Activated naive CD8-positive, alpha-beta T cell treated with anti-CD3 and anti-CD28 coated beads, Interleukin-2, amount 50 U/mL, for 24 hours (primary cell): Measurements from ENCODE around the gene THBS2.

Source experiments
- ATAC-seq: fragments of 150-1000 bp; cut with Tn5 transposase; one replicate; pipeline ENCODE4 v1.10.0; 2021
- DNase-seq: peaks from one replicate; pipeline ENCODE4 v3.0.0; 2021
- H3K27ac Mint-ChIP-seq: one replicate; pipeline ENCODE4 v1.8.0; 2021; ENCODE audit warnings: mild to moderate bottlenecking, mixed read lengths
- H3K27me3 Mint-ChIP-seq: one replicate; pipeline ENCODE4 v1.8.0; 2021; ENCODE audit warnings: mixed read lengths
- H3K36me3 Mint-ChIP-seq: one replicate; pipeline ENCODE4 v1.8.0; 2021; ENCODE audit warnings: low read depth, mixed read lengths
- H3K4me1 Mint-ChIP-seq: one replicate; pipeline ENCODE4 v1.8.0; 2021; ENCODE audit warnings: mixed read lengths
- H3K4me3 Mint-ChIP-seq: one replicate; pipeline ENCODE4 v1.8.0; 2021; ENCODE audit warnings: mild to moderate bottlenecking, moderate library complexity, mixed read lengths
- H3K9me3 Mint-ChIP-seq: one replicate; pipeline ENCODE4 v1.8.0; 2021; ENCODE audit warnings: mixed read lengths

THBS2 gene

DNA sequence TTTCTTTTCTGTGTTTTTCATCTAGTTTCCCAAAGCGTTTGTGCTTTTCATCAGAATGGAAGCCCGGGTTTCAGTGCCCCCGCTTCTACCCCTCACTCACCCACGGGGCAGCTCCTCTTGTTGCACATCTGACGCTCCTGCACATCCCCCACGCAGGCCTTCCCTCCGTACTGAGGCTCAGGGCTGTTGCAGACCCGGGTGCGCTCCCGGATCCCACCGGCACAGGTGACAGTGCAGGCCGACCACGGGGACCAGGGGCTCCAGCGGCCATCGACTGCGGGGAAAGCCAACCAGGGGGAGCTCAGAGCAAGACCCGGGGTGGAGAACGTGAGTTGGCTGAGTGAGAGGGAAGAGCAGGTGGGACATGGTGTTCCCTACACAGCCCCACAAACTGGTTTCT lies 19.0 kb downstream of the THBS2 start:
- no peaks in the 10 kb centered on the region for H3K4me1 Mint-ChIP-seq
- ATAC-seq (no peak), DNase-seq (no peak)
- H3K4me3 Mint-ChIP-seq: no peak overlapping the region
- no peak overlapping the region for H3K27ac Mint-ChIP-seq
- peaks cover 14% of the 10 kb centered on the region for H3K9me3 Mint-ChIP-seq
- H3K27me3 Mint-ChIP-seq: peaks cover 3% of the 10 kb centered on the region
- peaks cover 2% of the 10 kb centered on the region for H3K36me3 Mint-ChIP-seq

DNA sequence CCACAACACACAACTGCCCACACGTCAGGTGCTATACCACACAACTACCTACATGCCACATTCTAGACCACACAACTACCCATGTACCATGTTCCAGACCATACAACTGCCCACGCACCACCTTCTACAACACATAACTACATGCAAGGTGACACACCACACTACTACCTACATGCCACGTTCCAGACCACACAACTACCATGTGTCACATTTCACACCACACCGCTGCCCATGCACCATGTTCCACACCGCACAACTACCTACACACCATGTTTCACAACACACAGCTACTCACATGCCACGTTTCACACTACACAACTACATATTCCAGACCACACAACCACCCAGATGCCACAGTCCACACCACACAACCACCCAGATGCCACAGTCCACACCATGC lies 19.8 kb downstream of the THBS2 start:
- Mint-ChIP-seq H3K36me3 (peaks cover 2% of the 10 kb centered on the region), H3K27ac (no peak overlapping the region), H3K9me3 (peaks cover 14% of the 10 kb centered on the region), H3K4me1 (no peaks in the 10 kb centered on the region), H3K4me3 (no peak overlapping the region), H3K27me3 (peaks cover 3% of the 10 kb centered on the region)
- DNase-seq (no peak), ATAC-seq (no peak)

DNA sequence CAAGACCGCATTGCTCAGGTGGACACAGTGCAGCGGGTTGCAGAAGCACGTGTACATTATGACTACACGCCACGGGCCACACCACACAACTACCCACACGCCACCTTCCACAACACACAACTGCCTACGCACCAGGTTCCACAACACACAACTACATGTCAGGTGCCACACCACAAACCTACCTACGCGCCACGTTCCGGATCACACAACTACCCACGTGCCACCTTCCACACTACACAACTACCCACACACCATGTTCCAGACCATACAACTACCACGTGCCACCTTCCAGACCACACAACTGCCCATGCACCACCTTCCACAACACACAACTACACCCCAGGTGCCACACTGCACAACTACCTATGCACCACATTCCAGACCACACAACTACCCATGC lies 20.5 kb downstream of the THBS2 start:
- DNase-seq (no peak), ATAC-seq (no peak)
- Mint-ChIP-seq H3K4me3 (no peak overlapping the region), H3K9me3 (peaks cover 14% of the 10 kb centered on the region), H3K27ac (no peak overlapping the region), H3K4me1 (no peaks in the 10 kb centered on the region), H3K27me3 (peaks cover 3% of the 10 kb centered on the region), H3K36me3 (peaks cover 2% of the 10 kb centered on the region)

DNA sequence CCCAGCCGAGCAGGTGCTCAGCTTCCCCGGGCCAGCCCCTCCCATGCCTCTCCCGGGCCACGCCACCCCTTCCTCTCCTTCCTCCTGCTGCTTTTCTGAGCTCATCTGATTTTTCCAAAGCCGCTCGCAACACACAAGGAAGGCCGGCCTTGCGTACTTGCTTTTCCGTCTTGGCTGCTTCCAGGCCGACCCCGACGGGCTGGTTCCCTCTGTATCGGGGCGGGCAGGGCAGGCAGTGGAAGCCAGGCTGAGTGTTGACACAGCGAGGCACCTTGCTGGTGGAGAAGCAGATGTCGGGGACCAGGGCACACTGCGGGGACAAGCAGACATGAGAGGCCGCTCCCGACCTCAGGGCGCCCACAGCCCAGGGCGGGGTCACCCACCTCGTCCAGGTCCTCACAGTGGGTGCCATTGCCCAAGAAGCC lies 21.1 kb downstream of the THBS2 start:
- ATAC-seq (no peak), DNase-seq (no peak)
- Mint-ChIP-seq H3K4me1 (no peaks in the 10 kb centered on the region), H3K36me3 (peaks cover 2% of the 10 kb centered on the region), H3K27ac (no peak overlapping the region), H3K27me3 (peaks cover 3% of the 10 kb centered on the region), H3K9me3 (peaks cover 14% of the 10 kb centered on the region), H3K4me3 (no peak overlapping the region)

- H3K4me1 Mint-ChIP-seq: no peaks in the 10 kb centered on the region
- peaks cover 2% of the 10 kb centered on the region for H3K36me3 Mint-ChIP-seq
- H3K27ac Mint-ChIP-seq: no peak overlapping the region
- ATAC-seq (no peak), DNase-seq (no peak)
- no peak overlapping the region for H3K4me3 Mint-ChIP-seq
- H3K9me3 Mint-ChIP-seq: peaks cover 14% of the 10 kb centered on the region
- peaks cover 3% of the 10 kb centered on the region for H3K27me3 Mint-ChIP-seq
These were observed 21.7 kb downstream of the THBS2 start for GRCh38 chr6:169231790-169232506.

DNA sequence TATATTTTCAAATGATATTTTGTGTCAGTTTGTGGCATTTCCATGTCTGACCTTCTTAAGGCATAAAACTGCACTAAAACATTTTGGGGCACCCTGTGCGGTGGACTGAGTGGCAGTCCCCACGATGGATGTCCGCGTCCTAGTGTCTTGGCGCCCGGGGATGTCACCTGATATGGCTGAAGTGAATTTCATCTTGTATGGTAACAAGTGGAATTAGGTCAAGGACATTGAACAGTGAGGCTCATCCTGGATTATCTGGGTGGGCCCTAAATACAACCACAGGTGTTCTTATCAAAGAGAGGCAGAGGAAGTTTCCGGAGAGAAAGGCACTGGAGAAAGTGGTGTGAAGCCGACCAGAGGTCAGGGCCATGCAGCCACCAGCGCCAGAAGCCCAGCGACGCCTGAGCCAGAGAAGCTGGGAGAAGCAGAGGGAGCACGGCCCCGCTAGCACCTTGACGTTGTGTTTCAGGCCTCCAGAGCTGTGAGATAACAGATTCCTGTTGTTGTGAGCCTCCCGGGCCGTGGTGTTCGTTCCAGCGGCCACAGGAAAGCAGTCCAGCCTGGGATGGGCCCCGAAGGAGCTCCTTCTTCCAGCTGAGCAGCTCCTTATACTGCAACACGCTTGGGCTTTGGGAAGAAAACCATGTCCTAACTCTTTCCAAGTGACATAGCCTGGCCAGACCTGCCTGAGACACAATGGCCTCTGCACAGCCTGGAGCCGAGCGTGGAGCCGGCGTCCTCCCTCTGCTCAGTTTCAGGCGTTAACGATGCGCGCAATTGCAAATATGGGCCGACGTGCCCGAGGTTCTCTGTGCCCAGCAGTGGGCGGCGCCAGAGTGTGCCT lies 22.5 kb downstream of the THBS2 start:
- DNase-seq: no peak
- H3K4me3 Mint-ChIP-seq: no peak overlapping the region
- H3K36me3 Mint-ChIP-seq: peaks cover 2% of the 10 kb centered on the region
- H3K4me1 Mint-ChIP-seq: no peaks in the 10 kb centered on the region
- H3K9me3 Mint-ChIP-seq: peaks cover 14% of the 10 kb centered on the region
- no peak for ATAC-seq
- H3K27me3 Mint-ChIP-seq: peaks cover 8% of the 10 kb centered on the region
- H3K27ac Mint-ChIP-seq: no peak overlapping the region

DNA sequence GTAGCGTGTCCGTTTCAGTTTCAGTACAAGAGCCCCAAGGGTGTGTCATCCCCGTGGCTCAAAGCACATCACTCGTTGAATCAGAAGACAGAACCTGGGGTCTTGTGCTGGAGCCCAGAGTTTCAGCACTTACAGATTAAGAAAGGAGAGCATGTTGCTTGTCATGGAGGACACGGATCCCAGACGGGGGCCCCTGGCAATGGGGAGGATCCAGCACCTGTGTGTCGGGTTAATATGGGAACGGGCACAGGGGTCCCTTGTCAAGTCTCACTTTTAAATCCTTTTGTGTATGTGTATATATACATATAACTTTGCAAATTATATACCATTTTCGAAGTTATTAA lies 23.4 kb downstream of the THBS2 start:
- H3K4me1 Mint-ChIP-seq: no peaks in the 10 kb centered on the region
- H3K4me3 Mint-ChIP-seq: no peak overlapping the region
- DNase-seq: no peak
- no peak overlapping the region for H3K27ac Mint-ChIP-seq
- H3K36me3 Mint-ChIP-seq: peaks cover 2% of the 10 kb centered on the region
- ATAC-seq: no peak
- H3K27me3 Mint-ChIP-seq: peaks cover 13% of the 10 kb centered on the region
- peaks cover 14% of the 10 kb centered on the region for H3K9me3 Mint-ChIP-seq

DNA sequence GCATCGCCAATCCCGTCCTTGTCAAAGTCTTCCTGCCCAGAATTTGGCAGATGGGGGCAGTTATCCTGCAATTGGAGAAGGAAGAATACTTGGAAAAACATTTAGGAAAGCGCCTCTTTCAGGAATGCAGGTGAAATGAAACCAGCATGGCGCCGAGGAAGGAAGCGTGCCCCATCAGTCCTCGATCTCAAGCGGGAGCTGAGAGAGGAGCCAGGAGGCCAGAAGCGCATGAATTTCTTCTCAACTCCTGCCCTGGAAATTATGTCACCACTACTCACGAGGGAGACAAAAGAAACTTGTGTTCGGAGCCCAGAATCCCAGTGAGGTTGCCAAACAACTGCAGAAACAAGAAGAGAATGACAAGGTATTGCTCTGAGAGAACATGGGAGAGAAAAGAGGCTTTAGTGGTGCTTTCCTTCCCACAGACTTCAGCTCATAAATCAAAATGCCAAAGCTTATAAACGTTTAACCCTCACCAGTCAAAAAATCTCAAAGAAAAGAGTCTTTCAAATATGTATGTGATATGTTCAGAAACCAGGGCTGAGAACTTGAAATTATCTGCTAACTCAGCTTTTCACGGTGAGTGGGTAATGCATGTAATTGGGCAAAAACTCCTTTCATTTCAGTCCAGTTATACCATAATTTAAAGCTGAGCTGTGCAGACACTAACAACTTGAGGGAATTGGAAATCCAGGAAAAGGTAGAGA lies 23.9 kb downstream of the THBS2 start:
- ATAC-seq: no peak
- H3K27ac Mint-ChIP-seq: no peak overlapping the region
- peaks cover 13% of the 10 kb centered on the region for H3K27me3 Mint-ChIP-seq
- no peak for DNase-seq
- H3K4me1 Mint-ChIP-seq: no peaks in the 10 kb centered on the region
- H3K9me3 Mint-ChIP-seq: peaks cover 14% of the 10 kb centered on the region
- peaks cover 2% of the 10 kb centered on the region for H3K36me3 Mint-ChIP-seq
- H3K4me3 Mint-ChIP-seq: no peak overlapping the region

- peaks cover 13% of the 10 kb centered on the region for H3K27me3 Mint-ChIP-seq
- no peaks in the 10 kb centered on the region for H3K36me3 Mint-ChIP-seq
- no peak overlapping the region for H3K27ac Mint-ChIP-seq
- H3K9me3 Mint-ChIP-seq: no peaks in the 10 kb centered on the region
- H3K4me1 Mint-ChIP-seq: no peaks in the 10 kb centered on the region
- no peak for ATAC-seq
- DNase-seq: no peak
- no peak overlapping the region for H3K4me3 Mint-ChIP-seq
These were observed 26.5 kb downstream of the THBS2 start for GRCh38 chr6:169227116-169227515.

GRCh38 chr6:169225887-169226286 lies 27.8 kb downstream of the THBS2 start:
- no peaks in the 10 kb centered on the region for H3K4me1 Mint-ChIP-seq
- no peaks in the 10 kb centered on the region for H3K9me3 Mint-ChIP-seq
- peaks cover 13% of the 10 kb centered on the region for H3K27me3 Mint-ChIP-seq
- no peak overlapping the region for H3K27ac Mint-ChIP-seq
- DNase-seq (no peak), ATAC-seq (no peak)
- no peak overlapping the region for H3K4me3 Mint-ChIP-seq
- no peaks in the 10 kb centered on the region for H3K36me3 Mint-ChIP-seq

DNA sequence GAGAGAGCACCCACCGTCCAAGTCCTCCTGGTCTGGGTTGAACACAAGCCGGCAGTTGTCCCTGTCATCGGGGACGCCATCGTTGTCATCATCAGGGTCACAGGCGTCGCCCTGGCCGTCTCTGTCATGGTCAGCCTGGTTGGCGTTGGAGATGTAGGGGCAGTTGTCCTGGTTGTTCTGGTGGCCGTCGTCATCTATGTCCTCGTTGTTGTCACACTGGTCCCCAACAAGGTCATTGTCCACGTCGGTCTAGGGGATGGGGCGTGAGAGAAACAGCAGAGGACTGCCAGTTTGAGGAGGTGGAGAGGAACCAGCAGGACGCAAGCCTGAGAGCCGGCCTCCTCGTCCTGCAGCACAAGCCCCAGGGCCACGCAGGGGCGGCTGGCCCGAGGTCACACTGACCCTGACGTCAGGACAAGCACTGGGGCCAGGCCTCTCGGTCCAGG lies 28.5 kb downstream of the THBS2 start:
- Mint-ChIP-seq H3K4me3 (no peak overlapping the region), H3K9me3 (no peaks in the 10 kb centered on the region), H3K27me3 (peaks cover 13% of the 10 kb centered on the region), H3K36me3 (no peaks in the 10 kb centered on the region), H3K27ac (no peak overlapping the region), H3K4me1 (no peaks in the 10 kb centered on the region)
- ATAC-seq (no peak), DNase-seq (no peak)

- Mint-ChIP-seq H3K4me1 (no peaks in the 10 kb centered on the region), H3K36me3 (no peaks in the 10 kb centered on the region), H3K27me3 (peaks cover 9% of the 10 kb centered on the region), H3K27ac (no peak overlapping the region), H3K4me3 (no peak overlapping the region), H3K9me3 (no peaks in the 10 kb centered on the region)
- no peak for ATAC-seq
- DNase-seq: no peak
These were observed 28.9 kb downstream of the THBS2 start for GRCh38 chr6:169224716-169225115.

DNA sequence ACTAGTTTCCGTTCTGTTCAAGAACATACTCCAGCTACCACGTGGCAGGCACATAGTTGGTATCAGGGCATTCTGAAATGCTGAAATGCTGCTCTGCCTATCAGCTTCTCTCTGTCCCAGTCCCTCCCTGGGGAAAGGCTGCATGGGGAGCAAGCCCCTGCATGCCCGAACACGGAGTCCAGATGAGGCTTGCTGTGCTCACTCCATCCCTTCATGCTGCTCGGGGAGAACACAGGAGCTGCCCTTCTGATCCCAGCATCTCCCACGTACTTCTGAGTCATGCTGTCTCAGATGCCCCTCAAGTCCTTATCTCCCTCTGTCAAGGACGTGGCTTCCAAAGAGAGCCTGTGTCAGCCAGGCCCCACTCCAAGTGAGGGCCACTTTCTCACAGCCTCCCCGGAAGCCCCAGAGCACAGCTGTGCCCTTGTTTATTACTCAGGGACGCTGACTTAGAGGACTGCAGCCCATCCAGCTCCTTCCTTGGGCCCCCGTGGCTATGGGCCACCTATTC lies 29.4 kb downstream of the THBS2 start:
- H3K4me3 Mint-ChIP-seq: no peak overlapping the region
- H3K36me3 Mint-ChIP-seq: no peaks in the 10 kb centered on the region
- H3K27ac Mint-ChIP-seq: no peak overlapping the region
- no peak for DNase-seq
- no peaks in the 10 kb centered on the region for H3K4me1 Mint-ChIP-seq
- H3K9me3 Mint-ChIP-seq: peaks cover 5% of the 10 kb centered on the region
- ATAC-seq: no peak
- H3K27me3 Mint-ChIP-seq: peaks cover 9% of the 10 kb centered on the region

- H3K4me1 Mint-ChIP-seq: no peaks in the 10 kb centered on the region
- peaks cover 17% of the 10 kb centered on the region for H3K9me3 Mint-ChIP-seq
- no peak for DNase-seq
- no peaks in the 10 kb centered on the region for H3K36me3 Mint-ChIP-seq
- ATAC-seq: no peak
- peaks cover 9% of the 10 kb centered on the region for H3K27me3 Mint-ChIP-seq
- H3K27ac Mint-ChIP-seq: no peak overlapping the region
- H3K4me3 Mint-ChIP-seq: no peak overlapping the region
These were observed 30.6 kb downstream of the THBS2 start for GRCh38 chr6:169223006-169223405.

GRCh38 chr6:169222126-169222525 lies 31.5 kb downstream of the THBS2 start:
- Mint-ChIP-seq H3K27ac (no peak overlapping the region), H3K27me3 (peaks cover 9% of the 10 kb centered on the region), H3K4me1 (no peaks in the 10 kb centered on the region), H3K4me3 (no peak overlapping the region), H3K9me3 (peaks cover 23% of the 10 kb centered on the region), H3K36me3 (no peaks in the 10 kb centered on the region)
- ATAC-seq: no peak
- DNase-seq: no peak
